Esophagus squamous epithelium (tissue), 4 donors: Measurements from ENCODE around the gene CNNM4.

Source experiments
- POLR2A ChIP-seq, 4 donors: fragments of 450-650 bp; IDR thresholded peaks; one replicate each; pipeline ENCODE4 v1.6.1; 2017; ENCODE audit warnings: antibody characterized with exemption in 4 of 4, mild to moderate bottlenecking in 4 of 4, moderate library complexity in 3 of 4
- TF ChIP-seq, protein P1 (sequence below), 6 experiments: fragments of 450-650 bp in 4 of 6; fragments of 200-600 bp in 2 of 6; sonication (generic) in 2 of 6; IDR thresholded peaks; one replicate each; pipeline ENCODE4 v1.5.1; 2016 to 2019; ENCODE audit warnings: antibody characterized with exemption in 6 of 6, mild to moderate bottlenecking in 4 of 6, moderate library complexity in 4 of 6

DNA sequence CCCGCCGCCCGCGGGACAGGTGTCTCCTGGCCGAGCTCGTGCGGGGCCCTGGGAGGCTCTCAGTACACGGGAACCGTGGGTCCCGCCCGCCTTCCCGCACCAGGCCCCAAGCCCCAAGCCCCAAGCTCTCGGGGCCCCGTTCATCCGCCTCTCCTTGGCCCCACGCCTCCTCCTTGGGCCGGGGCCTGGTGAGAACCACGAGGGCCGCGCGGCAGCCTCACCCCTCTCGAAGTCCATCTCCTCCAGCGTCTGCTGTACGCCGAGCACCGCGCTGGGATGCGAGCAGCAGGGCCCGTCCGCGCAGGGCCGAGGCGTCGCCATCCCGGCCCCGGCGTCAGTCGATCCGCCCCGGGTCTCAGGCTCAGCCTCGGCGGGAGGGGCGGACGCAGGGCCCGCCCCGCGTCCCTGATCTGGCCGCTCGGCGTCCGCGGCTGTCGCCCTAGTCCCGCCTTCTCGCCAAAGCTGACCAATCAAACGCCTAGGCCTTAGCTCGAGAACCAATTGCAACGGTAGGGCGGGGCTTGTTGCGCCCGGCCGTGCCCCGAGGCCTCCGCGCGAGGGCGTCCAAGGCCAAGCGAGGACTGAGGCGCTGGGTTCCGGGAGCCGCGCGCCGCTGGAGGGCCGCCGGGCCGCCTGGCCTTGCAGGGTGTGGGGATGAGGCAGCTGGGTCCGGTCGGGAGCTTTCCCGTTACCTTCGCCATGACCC is 97.1 kb downstream of the CNNM4 start, which contains the start of gene ANKRD39:
- TF ChIP-seq, protein P1, sequence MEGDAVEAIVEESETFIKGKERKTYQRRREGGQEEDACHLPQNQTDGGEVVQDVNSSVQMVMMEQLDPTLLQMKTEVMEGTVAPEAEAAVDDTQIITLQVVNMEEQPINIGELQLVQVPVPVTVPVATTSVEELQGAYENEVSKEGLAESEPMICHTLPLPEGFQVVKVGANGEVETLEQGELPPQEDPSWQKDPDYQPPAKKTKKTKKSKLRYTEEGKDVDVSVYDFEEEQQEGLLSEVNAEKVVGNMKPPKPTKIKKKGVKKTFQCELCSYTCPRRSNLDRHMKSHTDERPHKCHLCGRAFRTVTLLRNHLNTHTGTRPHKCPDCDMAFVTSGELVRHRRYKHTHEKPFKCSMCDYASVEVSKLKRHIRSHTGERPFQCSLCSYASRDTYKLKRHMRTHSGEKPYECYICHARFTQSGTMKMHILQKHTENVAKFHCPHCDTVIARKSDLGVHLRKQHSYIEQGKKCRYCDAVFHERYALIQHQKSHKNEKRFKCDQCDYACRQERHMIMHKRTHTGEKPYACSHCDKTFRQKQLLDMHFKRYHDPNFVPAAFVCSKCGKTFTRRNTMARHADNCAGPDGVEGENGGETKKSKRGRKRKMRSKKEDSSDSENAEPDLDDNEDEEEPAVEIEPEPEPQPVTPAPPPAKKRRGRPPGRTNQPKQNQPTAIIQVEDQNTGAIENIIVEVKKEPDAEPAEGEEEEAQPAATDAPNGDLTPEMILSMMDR (IDR thresholded peaks at IDR 0.05), result peak; percentile 71 to 97 (median 88)
- peak in 3 of 4 donors; percentile 47 to 83 (median 75) for TF ChIP-seq POLR2A (IDR thresholded peaks at IDR 0.05)
